Stimulated activated effector memory CD8-positive, alpha-beta T cell treated with anti-CD3 and anti-CD28 coated beads, Interleukin-12 subunit alpha, Interleukin-12 subunit beta, amount 100 ng/mL, for 72 hours (primary cell): ENCODE measurements around the gene PHF13.

Source experiments
- ATAC-seq: fragments of 150-1000 bp; cut with Tn5 transposase; 2 replicates; pipeline ENCODE4 v1.10.0; 2021
- DNase-seq, 2 donors: peaks; one replicate each; pipeline ENCODE4 v3.0.0; 2021 to 2022; ENCODE audit warnings: low spot score in 2 of 2
- H3K27ac Mint-ChIP-seq: one replicate; pipeline ENCODE4 v1.8.0; 2022; ENCODE audit warnings: mild to moderate bottlenecking, mixed read lengths
- H3K36me3 Mint-ChIP-seq: one replicate; pipeline ENCODE4 v1.8.0; 2022; ENCODE audit warnings: mild to moderate bottlenecking, mixed read lengths
- H3K4me1 Mint-ChIP-seq: one replicate; pipeline ENCODE4 v1.8.0; 2022; ENCODE audit warnings: mixed read lengths
- H3K4me3 Mint-ChIP-seq: one replicate; pipeline ENCODE4 v1.8.0; 2022; ENCODE audit warnings: mild to moderate bottlenecking, mixed read lengths
- H3K9me3 Mint-ChIP-seq: one replicate; pipeline ENCODE4 v1.8.0; 2022; ENCODE audit warnings: mixed read lengths

PHF13 gene

GRCh38 chr1:6613361-6614018 is at the start of gene PHF13:
TSS of gene PHF13 (plus strand) at chr1:6613731. CDS start at chr1:6614067, 336 bp downstream.
- Mint-ChIP-seq H3K27ac (peak within 1 kb of the TSS; percentile 89), H3K4me3 (peak within 1 kb of the TSS; percentile 89), H3K9me3 (no peaks in the 10 kb centered on the region), H3K36me3 (peaks cover 21% of the 10 kb centered on the region), H3K4me1 (peaks cover 26% of the 10 kb centered on the region)
- ATAC-seq (peak; percentile 97), DNase-seq (peak; percentile 98 to 100)

DNA sequence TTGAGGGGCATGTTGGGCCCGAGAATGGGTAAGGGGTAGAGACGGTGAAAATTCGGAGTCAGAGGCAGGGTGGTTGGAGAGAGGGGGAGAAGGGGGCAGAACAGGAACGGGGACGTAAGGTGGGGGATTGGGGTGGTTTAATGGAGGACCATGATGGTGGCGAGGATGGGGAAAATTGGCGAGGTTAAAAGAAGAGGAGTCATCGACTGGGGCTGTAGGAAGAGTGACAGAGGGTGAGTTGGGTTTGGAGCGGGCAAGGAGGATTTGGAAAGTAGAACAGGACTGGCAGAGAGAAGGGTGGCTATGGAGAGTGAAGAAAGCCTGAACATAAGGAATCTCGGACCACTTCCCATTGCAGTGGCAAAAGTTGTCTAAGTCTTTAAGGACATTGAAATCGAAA is 44.5 kb upstream of the PHF13 start:
- Mint-ChIP-seq H3K4me3 (no peak overlapping the region), H3K4me1 (no peaks in the 10 kb centered on the region), H3K9me3 (no peaks in the 10 kb centered on the region), H3K27ac (no peak overlapping the region), H3K36me3 (no peaks in the 10 kb centered on the region)
- ATAC-seq (no peak), DNase-seq (no peak)

DNA sequence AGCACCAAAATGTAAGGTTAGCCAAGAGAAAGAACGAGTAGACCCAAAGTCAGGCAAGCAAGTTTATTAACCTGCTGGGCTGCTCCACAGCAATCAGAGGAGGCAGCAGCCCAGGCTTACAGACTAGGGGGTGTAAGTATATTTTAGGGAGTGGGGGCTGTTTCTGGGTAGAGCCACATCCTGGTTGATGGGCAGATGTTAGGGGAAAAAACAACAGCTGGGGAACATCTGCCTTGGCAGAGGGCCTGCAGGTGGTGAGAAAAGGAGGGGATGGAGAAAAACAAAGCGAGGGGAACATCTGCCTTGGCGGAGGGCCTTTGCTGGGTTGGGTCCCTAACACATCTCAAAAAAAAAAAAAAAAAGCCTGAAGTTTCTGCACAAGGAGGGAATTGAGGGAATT is 43.4 kb upstream of the PHF13 start:
- Mint-ChIP-seq H3K27ac (no peak overlapping the region), H3K9me3 (no peaks in the 10 kb centered on the region), H3K36me3 (no peaks in the 10 kb centered on the region), H3K4me1 (no peaks in the 10 kb centered on the region), H3K4me3 (no peak overlapping the region)
- ATAC-seq (no peak), DNase-seq (no peak)

DNA sequence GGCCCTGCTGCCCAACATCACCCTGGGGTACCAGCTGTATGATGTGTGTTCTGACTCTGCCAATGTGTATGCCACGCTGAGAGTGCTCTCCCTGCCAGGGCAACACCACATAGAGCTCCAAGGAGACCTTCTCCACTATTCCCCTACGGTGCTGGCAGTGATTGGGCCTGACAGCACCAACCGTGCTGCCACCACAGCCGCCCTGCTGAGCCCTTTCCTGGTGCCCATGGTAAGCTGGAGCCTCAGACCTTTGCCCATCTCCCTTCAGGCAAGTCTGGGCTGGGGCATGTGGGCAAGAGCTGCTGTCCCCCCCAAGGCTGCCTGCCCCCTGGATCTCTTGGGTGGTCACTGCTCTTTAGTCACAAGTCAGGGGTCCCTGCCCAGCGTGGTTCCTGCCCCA is 42.5 kb upstream of the PHF13 start:
- no peak overlapping the region for H3K4me3 Mint-ChIP-seq

GRCh38 chr1:6572653-6573383 is 40.7 kb upstream of the PHF13 start:
- no peaks in the 10 kb centered on the region for H3K4me1 Mint-ChIP-seq
- no peaks in the 10 kb centered on the region for H3K36me3 Mint-ChIP-seq
- DNase-seq: no peak
- no peaks in the 10 kb centered on the region for H3K9me3 Mint-ChIP-seq
- H3K27ac Mint-ChIP-seq: peak overlapping the region; percentile 43
- no peak overlapping the region for H3K4me3 Mint-ChIP-seq
- ATAC-seq: no peak

More for the DNA sequence above, 42.5 kb upstream of the PHF13 start:
- DNase-seq (no peak), ATAC-seq (no peak)
- H3K9me3 Mint-ChIP-seq: no peaks in the 10 kb centered on the region
- H3K27ac Mint-ChIP-seq: no peak overlapping the region
- H3K36me3 Mint-ChIP-seq: no peaks in the 10 kb centered on the region
- H3K4me1 Mint-ChIP-seq: no peaks in the 10 kb centered on the region

DNA sequence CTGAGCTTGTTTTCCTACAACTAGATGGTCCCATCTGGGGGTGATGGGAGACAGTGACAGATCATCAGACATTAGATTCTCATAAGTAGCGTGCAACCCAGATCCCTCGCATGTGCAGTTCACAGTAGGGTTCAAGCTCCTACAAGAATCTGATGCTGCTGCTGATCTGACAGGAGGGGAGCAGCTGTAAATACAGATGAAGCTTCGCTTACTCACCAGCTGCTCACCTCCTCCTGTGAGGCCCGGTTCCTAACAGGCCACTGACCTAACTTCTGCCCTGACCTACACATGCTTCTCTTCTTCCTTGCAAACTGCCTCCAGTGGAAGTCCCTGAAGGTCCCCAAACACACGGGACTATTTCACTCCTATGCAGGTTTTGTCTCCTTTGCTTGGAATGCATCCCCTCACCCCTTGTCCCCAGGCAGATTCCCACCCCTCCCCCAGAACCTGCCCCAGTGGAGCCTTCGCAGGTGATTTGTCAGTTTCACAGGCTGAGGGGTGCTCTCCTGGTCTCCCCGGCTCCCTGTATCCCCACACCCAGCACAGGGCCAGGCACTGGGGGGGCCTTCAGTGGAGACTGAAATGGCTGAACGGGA is 39.4 kb upstream of the PHF13 start:
- no peak overlapping the region for H3K4me3 Mint-ChIP-seq
- H3K4me1 Mint-ChIP-seq: peaks cover 4% of the 10 kb centered on the region
- peaks cover 6% of the 10 kb centered on the region for H3K36me3 Mint-ChIP-seq
- no peaks in the 10 kb centered on the region for H3K9me3 Mint-ChIP-seq
- no peak for DNase-seq
- H3K27ac Mint-ChIP-seq: no peak overlapping the region
- ATAC-seq: no peak

- Mint-ChIP-seq H3K4me3 (no peak overlapping the region), H3K9me3 (no peaks in the 10 kb centered on the region), H3K4me1 (peaks cover 11% of the 10 kb centered on the region), H3K27ac (no peak overlapping the region), H3K36me3 (peaks cover 9% of the 10 kb centered on the region)
- no peak for ATAC-seq
- no peak for DNase-seq
Observed at GRCh38 chr1:6574818-6575217, 38.7 kb upstream of the PHF13 start.

DNA sequence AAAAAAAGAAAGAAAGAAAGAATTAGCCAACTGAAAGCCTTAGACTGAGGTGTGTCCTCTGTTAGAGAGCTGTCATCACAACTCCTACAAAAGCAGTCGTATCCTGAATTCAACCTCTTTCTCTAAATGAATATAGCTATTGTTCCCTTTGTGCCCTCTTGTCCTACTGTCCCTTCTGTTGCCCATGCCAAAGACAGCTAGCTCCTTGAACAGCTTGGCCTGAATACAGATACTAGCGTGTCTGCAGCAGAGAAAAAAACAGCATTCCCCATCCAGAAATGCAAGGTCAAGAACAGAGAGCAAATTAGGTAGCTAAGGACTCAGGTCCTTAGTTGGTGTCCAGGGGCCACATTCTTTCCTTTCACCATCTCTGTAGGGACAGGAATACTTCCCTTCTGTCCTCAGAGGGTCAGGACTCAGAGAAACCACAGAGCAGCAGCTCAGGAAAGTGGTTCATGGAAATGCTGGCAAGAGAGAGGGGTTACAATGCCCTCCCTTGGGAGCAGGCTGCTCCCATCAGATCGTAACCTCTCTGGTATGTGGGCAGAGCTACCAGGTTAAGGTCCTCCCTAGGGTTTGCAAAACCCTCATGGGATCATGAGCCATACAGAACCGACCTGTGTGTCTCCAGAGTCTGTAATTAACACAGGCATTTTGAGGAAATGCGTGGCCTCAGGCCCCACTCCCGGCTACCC is 35.6 kb upstream of the PHF13 start:
- Mint-ChIP-seq H3K27ac (no peak overlapping the region), H3K36me3 (peaks cover 16% of the 10 kb centered on the region), H3K9me3 (no peaks in the 10 kb centered on the region), H3K4me3 (no peak overlapping the region), H3K4me1 (peaks cover 36% of the 10 kb centered on the region)
- ATAC-seq: no peak
- no peak for DNase-seq

GRCh38 chr1:6578624-6579373 is 34.7 kb upstream of the PHF13 start:
- peak overlapping the region; percentile 95 for H3K27ac Mint-ChIP-seq

DNA sequence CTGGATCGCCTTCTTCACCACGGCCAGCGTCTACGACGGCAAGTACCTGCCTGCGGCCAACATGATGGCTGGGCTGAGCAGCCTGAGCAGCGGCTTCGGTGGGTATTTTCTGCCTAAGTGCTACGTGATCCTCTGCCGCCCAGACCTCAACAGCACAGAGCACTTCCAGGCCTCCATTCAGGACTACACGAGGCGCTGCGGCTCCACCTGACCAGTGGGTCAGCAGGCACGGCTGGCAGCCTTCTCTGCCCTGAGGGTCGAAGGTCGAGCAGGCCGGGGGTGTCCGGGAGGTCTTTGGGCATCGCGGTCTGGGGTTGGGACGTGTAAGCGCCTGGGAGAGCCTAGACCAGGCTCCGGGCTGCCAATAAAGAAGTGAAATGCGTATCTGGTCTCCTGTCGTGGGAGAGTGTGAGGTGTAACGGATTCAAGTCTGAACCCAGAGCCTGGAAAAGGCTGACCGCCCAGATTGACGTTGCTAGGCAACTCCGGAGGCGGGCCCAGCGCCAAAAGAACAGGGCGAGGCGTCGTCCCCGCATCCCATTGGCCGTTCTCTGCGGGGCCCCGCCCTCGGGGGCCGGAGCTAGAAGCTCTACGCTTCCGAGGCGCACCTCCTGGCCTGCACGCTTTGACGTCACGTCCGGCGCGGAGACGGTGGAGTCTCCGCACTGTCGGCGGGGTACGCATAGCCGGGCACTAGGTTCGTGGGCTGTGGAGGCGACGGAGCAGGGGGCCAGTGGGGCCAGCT is 34.0 kb upstream of the PHF13 start, which contains the start of gene ZBTB48:
Gene ZBTB48, plus strand, starts transcription at position 621 of the 745 bp plus-strand sequence. CDS start 616 bp downstream, outside the sequence.
- peak within 1 kb of the TSS; percentile 95 for H3K27ac Mint-ChIP-seq
- peaks cover 29% of the 10 kb centered on the region for H3K36me3 Mint-ChIP-seq
- peak within 1 kb of the TSS; percentile 91 for H3K4me3 Mint-ChIP-seq
- peaks cover 40% of the 10 kb centered on the region for H3K4me1 Mint-ChIP-seq
- peak; percentile 93 to 96 for DNase-seq
- no peaks in the 10 kb centered on the region for H3K9me3 Mint-ChIP-seq
- peak; percentile 99 for ATAC-seq

More at GRCh38 chr1:6578624-6579373, 34.7 kb upstream of the PHF13 start:
- Mint-ChIP-seq H3K36me3 (peaks cover 22% of the 10 kb centered on the region), H3K4me1 (peaks cover 36% of the 10 kb centered on the region), H3K4me3 (peak overlapping the region; percentile 91), H3K9me3 (no peaks in the 10 kb centered on the region)
- ATAC-seq: no peak
- DNase-seq: no peak

DNA sequence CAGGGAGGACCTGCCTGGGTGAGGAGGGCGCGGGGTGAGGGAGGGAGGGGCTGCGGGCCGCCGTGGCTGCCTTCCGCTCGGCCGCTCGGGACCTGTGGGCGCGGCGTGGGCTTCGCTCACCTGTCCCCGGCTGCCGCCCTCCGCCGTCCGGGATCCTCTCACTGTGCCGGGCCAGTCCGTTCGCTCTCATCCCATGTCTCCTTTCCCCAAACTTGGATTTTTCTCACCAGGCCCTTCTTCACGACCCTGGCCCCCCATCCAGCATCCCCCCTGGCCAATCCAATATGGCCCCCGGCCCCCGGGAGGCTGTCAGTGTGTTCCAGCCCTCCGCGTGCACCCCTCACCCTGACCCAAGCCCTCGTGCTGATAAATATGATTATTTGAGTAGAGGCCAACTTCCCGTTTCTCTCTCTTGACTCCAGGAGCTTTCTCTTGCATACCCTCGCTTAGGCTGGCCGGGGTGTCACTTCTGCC is 33.4 kb upstream of the PHF13 start:
- Mint-ChIP-seq H3K9me3 (no peaks in the 10 kb centered on the region), H3K4me1 (peaks cover 46% of the 10 kb centered on the region), H3K36me3 (peaks cover 32% of the 10 kb centered on the region), H3K4me3 (peak overlapping the region; percentile 91), H3K27ac (peak overlapping the region; percentile 95)
- DNase-seq (peak in 1 of 2 donors; percentile 61), ATAC-seq (no peak)

GRCh38 chr1:6580593-6581409 is 32.7 kb upstream of the PHF13 start:
- H3K27ac Mint-ChIP-seq: peak overlapping the region; percentile 95
- peaks cover 33% of the 10 kb centered on the region for H3K36me3 Mint-ChIP-seq
- ATAC-seq (no peak), DNase-seq (no peak)
- H3K4me1 Mint-ChIP-seq: peaks cover 48% of the 10 kb centered on the region
- peak overlapping the region; percentile 91 for H3K4me3 Mint-ChIP-seq
- no peaks in the 10 kb centered on the region for H3K9me3 Mint-ChIP-seq

GRCh38 chr1:6581561-6582305 is 31.8 kb upstream of the PHF13 start:
- peak overlapping the region; percentile 91 for H3K4me3 Mint-ChIP-seq
- peak overlapping the region; percentile 95 for H3K27ac Mint-ChIP-seq
- peaks cover 33% of the 10 kb centered on the region for H3K36me3 Mint-ChIP-seq
- no peaks in the 10 kb centered on the region for H3K9me3 Mint-ChIP-seq
- DNase-seq: no peak
- no peak for ATAC-seq
- H3K4me1 Mint-ChIP-seq: peaks cover 48% of the 10 kb centered on the region
